NCI-H2107 treated with DMSO at 0.1 percent for 48 hours (cell line): ENCODE results near the gene MSANTD1.

Experiments used
- DNase-seq: peaks from one replicate; lab custom pipeline; 2025; ENCODE audit not compliant: unreplicated experiment; lab: John Stamatoyannopoulos, UW

Gene MSANTD1

DNA sequence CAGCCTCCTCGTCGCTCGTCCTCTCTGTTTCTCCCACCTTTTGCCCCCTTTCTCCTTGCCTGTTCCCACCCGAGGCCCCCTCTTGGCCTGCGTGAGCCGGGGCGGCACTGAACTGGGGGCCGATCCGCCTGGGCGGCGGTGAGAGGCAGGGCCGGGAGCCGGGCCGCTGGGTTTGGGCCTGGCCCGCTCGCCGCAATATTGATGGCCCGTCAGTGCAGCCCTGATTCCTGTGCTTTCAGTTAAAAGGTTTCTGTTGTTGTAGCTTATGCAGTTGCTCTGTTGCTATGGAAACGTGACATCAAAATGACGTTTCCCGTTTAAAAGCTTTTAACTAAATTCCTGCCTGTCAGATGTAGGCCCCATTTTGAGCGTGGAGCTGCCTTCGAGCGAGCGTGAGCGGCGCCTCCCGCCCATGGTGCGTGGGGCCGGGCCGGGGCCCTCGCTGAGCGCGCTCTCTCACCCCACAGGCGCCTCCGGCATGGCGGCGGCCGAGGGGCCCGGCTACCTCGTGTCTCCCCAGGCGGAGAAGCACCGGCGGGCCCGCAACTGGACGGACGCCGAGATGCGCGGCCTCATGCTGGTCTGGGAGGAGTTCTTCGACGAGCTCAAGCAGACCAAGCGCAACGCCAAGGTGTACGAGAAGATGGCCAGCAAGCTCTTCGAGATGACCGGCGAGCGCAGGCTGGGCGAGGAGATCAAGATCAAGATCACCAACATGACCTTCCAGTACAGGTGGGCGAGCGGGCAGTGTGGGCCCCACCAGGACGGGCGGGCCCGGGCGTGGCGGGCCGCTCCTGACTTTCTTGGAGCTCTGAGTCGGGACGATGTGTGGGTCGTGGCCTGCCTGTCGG lies at the start of gene MSANTD1:
Gene MSANTD1, plus strand, starts transcription at position 349 of the 851 bp plus-strand sequence. Its CDS starts 64 bp downstream, at position 413.
- DNase-seq, result no peak

GRCh38 chr4:3199653-3200422 lies 49.1 kb upstream of the MSANTD1 start:
- no peak for DNase-seq

- no peak for DNase-seq
Observed at GRCh38 chr4:3200423-3201090, 48.4 kb upstream of the MSANTD1 start.

DNA sequence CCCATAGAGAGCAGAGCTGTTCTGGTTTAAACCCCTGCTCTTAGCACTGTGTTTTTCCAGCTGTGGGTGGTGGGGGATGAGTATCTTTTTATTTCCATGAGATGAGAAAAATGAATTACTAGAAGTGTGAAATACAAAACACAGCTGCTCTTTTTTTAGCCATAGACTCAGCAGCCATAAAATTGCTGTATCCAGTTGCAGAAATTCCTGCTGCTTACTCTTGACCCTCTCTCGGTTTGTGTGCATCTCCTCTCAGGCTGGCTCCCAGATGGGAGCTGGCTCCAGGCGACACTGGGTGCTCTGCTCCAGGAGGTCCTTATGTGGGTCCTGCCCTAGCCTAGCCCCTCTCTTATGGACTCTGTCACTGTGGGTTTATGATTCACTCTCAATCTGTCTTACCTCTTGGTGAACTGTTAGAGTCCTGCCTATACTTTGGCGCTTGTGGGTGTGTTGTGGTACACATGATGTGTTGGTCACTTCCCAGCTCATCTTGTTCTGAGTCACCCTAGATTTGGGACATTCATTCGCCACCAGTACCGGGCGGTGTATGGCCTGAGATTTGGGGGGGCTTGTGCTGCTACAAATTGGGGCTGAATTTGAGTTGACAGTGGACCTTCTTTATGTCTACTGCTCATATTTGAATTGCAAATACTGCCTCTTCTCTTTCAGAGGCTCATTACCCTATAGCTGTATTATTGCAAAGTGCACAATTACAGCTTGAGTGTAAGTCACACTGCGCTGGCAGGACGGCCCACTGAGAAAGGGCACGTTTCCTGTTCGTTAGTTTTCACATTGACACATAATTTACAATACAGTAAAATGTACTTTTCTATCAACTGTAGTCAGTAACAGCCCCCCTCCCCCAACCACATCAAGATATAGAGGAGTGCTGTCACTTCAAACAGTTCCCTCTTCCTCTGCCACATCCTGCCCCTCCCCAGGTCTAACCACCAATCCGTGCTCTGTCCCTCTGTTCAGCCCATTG lies 46.9 kb upstream of the MSANTD1 start:
- DNase-seq, result no peak

DNA sequence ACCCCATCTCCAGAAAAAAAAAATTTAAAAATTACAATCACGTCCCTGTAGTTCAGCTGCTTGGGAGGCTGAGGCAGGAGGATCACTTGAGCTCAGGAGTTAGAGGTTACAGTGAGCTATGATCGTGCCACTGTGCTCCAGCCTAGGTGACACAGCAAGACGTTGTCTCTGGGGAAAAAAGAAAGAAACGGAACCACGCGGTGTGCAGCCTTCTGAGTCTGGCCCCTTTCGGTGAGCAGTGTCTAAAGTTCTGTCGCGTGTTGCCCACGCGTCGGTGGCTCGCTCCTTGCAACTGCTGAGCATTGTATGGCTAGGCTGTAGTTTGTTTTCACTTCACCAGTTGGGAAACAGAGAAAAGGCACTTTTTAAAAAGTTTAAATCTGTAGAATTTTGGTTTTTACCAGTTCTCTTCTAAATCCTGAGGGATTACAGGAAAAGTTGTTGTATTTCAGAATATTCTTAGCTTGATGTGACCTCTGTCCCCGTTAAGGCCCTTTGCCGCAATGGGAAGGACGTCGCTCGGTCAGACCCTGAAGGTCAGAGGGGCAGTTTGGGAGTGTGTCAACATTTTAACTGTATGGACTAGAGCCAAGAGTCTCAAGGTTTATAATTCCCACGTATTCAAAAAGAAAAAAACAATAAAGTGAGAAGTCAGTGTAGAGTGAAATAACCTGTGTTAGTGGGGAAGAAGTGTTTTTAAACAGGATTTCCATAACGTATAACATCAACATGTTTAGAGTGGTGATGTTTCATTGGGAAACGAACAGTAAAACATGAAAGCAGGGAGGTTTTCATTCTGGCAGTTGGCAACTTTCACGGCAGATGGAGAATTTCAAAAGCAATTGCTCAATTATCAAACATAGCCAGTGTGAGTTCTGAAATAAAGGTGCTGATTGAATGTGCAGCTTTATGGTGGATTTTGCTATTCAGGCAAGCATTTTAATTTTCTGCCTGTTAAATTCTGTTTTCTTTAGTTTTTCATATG lies 45.8 kb upstream of the MSANTD1 start:
- no peak for DNase-seq

DNA sequence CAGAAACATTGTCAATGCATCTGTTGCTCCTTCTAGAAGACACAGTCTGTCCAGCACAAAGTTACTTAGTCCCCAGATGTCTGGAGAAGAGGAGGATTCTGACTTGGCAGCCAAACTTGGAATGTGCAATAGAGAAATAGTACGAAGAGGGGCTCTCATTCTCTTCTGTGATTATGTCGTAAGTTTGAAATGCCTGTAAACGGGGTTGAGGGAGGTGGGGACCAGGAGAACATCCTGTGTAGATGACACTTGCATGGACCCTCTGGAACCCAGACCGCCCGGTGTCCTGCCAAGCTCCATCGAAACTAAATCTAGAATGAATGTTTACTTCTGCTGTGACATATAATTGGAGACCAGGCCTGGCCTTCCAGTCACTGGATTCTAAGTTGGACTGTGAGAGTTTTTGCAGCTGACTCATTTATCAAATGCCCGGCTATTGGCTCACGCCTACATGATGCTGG lies 45.0 kb upstream of the MSANTD1 start:
- no peak for DNase-seq

DNA sequence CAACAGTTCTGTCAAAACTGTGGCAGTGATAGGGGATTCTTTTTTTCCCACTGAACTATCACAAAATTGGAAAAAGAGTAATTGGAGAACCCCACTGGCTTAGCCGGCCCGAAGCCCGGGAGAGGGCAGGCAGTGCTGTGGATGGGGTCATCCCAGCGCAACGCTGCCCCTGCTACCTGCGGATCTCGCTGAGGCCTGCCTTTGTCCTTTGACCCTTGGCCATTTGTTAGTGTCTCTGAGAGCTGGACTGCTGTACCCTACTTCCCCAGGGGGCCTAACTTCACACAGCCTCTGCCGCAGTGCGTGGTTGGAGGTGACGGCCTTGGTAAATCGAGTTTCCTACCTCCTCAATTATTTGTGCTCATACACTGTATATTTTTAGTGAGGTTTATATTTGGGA lies 43.0 kb upstream of the MSANTD1 start:
- no peak for DNase-seq

DNA sequence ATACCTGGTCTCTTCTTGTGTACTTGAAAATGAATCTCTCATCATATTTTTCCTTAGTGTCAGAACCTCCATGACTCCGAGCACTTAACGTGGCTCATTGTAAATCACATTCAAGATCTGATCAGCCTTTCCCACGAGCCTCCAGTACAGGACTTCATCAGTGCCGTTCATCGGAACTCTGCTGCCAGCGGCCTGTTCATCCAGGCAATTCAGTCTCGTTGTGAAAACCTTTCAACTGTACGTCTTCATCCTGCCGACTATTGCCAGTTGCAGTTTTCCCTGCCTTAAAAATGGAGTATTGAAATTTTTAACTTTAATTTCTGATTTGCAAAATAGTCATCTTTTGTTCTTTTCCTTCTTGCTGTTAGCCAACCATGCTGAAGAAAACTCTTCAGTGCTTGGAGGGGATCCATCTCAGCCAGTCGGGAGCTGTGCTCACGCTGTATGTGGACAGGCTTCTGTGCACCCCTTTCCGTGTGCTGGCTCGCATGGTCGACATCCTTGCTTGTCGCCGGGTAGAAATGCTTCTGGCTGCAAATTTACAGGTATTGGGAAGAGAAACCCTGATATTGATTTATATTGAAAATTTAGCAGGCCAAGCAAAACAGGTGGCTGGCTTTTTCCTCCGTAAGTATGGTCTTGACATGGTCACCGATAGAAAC lies 42.4 kb upstream of the MSANTD1 start:
- DNase-seq, result no peak

DNA sequence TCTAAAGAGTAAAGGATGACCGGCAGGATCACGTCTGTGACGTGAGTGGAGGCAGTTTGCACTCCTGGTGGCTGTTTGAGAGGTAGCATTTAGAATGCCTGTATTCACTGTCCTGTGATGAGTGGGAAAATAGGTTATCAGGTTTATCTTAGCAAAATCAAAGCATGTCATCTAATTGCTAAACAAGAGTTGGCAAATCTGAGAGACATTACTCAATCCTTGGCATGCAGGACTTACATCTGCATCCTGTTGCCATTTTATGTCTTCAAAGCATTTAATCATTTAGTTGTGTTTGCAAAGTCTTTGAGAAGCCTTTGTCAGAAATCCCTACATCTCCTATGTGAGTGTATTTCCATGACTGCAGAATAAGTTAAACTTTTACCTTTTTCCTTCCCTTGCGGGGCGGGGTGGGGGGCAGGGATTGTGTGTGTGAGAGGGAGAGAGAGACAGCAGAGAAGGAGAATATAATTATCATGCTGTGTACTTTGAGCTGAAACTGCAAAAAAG lies 41.4 kb upstream of the MSANTD1 start:
- DNase-seq, result no peak

GRCh38 chr4:3208826-3209225 lies 40.1 kb upstream of the MSANTD1 start:
- no peak for DNase-seq

- no peak for DNase-seq
Observed at GRCh38 chr4:3209551-3210325, 39.2 kb upstream of the MSANTD1 start.

GRCh38 chr4:3210467-3210866 lies 38.5 kb upstream of the MSANTD1 start:
- no peak for DNase-seq

DNA sequence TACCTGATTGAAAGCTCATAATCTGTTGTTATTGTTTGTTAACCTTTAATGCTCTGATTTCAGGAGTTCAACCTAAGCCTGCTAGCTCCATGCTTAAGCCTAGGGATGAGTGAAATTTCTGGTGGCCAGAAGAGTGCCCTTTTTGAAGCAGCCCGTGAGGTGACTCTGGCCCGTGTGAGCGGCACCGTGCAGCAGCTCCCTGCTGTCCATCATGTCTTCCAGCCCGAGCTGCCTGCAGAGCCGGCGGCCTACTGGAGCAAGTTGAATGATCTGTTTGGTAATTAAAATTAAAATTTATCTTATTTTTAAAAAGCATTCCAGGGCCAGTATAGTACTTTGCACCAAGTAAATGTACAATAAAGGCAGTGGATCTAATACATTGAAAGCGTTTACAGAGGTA lies 37.1 kb upstream of the MSANTD1 start:
- no peak for DNase-seq

DNA sequence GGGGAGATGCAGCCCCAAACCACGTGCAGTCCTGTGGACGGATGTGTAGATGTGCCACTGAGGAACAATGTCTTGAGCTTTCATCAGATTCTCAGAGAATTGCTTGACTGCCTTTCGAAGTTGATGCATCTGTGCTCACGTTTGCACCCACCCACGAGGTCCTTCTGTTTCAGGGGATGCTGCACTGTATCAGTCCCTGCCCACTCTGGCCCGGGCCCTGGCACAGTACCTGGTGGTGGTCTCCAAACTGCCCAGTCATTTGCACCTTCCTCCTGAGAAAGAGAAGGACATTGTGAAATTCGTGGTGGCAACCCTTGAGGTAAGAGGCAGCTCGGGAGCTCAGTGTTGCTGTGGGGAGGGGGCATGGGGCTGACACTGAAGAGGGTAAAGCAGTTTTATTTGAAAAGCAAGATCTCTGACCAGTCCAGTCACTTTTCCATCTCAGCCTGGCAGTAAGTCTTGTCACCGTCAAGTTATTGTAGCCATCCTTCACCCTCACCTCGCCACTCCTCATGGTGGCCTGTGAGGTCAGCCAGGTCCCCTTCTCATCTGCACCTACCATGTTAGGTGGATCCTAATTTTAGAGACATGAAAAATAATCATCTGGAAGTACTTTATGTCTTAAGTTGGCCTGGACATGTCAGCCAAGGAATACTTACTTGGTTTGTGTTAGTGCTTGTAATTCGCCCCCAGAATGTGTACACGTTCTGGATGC lies 36.4 kb upstream of the MSANTD1 start:
- no peak for DNase-seq

DNA sequence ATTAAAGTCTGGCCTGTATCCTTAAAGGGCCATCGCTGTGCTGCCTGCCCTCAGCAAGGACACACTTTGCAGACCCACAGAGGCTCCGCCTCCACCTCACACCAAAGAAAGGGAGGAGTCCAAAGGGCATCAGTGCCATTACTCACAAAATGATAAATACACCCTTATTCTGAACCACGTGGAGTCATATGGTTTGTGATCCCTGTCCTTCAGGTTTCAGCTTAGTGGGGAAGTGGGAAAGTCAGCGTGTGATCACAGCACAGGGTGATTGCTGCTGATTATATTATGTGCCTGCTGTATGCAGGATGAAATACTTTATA lies 35.9 kb upstream of the MSANTD1 start:
- no peak for DNase-seq

- no peak for DNase-seq
Observed at GRCh38 chr4:3213661-3214250, 35.2 kb upstream of the MSANTD1 start.

DNA sequence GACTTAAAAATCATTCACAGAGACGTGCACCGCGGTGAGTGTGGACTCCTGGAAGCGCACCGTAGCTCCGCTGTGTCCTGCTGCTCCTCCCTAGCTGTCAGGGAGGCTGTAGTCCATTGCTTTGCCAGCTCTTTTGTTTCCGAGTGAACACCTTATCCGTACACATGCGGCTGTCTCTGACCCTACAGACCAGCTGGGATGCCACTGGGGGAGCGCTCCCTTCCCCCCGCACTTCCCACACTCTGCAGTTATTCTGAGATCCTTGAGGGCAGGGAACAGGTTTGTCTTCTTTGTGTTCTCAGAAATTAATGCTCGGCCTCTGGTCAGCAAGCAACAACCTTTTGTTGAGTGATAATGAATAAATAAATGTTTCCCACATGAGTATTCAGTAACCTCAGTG lies 33.7 kb upstream of the MSANTD1 start:
- no peak for DNase-seq
